ENCODE data around the gene FAM110D.

DNA sequence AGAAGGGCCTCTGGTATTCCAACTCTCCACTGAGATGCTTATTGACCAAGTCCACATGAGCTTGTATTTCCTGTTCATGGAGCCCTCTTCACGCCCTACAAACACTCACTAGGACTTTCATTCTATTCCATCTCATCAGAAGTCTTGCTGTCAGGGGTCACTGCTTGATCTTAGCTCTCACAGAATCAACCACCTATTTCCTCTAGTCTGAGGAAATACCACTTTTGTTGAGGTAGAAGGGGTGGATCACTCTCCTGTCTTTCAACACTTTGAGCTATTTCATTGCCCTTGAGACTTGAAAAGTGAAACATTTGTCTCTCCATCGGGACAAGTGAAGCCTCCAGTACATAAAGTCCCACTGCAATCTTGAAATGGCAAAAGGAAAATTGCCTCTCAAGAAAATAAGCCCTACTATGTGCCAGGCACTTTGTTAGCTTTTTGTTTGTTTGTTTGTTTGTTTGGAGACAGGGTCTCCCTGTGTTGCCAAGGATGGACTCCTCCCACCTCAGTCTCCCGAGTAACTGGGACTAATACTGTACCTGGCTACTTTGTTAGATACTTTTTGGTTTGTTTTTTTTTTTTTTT is 19.8 kb upstream of the FAM110D start:
- TF ChIP-seq ELF4 (IDR thresholded peaks at IDR 0.05) (no peak), LEF1 (IDR thresholded peaks at IDR 0.05; ENCODE audit: borderline replicate concordance) (no peak), FOXM1 (IDR thresholded peaks at IDR 0.05; ENCODE audit: borderline replicate concordance) (no peak), ZNF384 (IDR thresholded peaks at IDR 0.05) (no peak), FOXA1 (IDR thresholded peaks at IDR 0.05) (no peak), TARDBP (IDR thresholded peaks at IDR 0.05) (no peak), FOXK2 (IDR thresholded peaks at IDR 0.05) (no peak), SP1 (IDR thresholded peaks at IDR 0.05) (no peak), BHLHE40 (IDR thresholded peaks at IDR 0.05; ENCODE audit: borderline replicate concordance) (no peak), SUZ12 (IDR thresholded peaks at IDR 0.05) (no peak), NFRKB (IDR thresholded peaks at IDR 0.05) (no peak), ARNT (IDR thresholded peaks at IDR 0.05) (no peak), L3MBTL2 (conservative IDR thresholded peaks at IDR 0.05) (no peak)
- TF ChIP-seq, protein P1, sequence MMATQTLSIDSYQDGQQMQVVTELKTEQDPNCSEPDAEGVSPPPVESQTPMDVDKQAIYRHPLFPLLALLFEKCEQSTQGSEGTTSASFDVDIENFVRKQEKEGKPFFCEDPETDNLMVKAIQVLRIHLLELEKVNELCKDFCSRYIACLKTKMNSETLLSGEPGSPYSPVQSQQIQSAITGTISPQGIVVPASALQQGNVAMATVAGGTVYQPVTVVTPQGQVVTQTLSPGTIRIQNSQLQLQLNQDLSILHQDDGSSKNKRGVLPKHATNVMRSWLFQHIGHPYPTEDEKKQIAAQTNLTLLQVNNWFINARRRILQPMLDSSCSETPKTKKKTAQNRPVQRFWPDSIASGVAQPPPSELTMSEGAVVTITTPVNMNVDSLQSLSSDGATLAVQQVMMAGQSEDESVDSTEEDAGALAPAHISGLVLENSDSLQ (IDR thresholded peaks at IDR 0.05), result no peak
